ENCODE results near the gene TNN.

TNN gene

DNA sequence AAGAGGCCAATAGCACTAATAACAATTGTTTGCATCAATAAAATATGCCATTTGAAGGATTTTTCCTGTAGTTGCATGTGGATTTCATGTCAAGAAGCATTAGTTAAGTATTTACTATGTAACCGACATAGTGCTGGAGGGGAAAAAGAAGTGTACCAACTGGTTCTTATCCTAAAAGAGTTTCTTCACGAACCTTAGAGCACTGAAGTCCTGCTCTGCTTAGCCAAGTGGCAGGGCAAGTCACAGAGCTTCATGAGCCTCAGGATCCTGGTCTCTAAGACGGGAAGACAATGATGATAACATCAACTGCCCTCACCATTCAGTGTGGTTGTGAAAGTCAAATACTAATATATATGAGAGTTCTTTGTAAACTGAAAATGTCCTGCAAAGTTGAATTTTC, 110.8 kb downstream of the TNN start:
- DNase-seq = no peak

DNA sequence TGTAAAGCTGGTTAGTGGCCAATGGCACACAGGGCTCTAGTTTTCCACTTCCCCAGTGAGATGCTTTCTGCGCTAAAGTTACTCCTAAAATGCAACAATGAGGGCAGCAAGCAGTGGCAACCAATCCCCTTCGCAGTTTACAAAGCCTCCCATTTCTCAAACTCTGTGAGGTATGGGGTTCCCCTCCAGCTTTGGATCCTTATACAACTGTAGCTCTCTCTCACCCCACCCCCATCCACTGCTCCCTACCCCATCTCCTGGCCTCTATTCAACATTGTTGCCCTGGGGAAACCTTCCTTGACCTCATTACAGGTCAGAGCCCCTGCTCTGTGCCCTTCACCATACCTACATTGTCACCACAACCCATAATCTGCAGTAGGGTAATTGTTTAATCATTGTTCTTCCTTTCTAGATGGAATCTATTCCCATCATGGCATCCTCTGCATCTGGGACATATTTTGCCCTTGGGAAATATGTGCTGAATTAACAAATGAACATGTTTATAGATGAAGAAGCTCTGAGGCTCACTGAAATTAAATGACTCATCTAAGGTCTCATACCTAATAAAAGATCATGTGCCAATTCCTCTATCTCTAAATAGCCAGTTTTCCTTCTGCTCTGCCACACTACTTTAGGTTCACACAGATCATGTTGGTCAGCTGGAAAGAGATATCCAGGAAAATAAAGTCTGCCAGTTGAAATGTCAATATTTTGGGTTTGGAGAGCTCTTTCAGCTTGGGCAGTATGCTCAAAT, 112.4 kb downstream of the TNN start:
- no peak for DNase-seq

DNA sequence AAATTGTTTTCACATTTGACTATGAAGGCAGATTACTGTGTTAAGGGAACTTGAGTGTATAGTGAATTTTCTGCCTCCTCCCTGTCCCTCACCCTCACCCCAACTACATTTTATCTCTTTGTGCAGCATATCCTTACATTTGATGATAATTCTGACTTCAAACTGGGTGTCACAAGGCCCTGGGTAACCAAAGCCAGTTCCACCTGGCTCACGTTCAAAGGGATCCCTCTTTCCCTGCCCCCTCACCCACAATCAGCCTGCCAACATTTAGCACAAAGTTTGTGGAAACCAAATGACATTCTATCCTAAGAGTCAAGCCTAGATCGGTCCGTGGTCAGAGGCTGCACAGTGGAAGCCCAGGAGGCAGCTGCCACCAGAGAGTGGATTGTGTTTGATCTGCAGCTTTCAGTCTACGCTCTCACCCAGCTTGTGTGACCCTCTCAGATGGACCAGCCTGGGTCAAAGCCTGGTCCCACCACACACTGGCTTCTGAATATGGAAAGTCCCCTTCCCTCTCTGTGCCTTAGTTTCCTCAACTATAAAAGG, 114.6 kb downstream of the TNN start:
- no peak for DNase-seq

DNA sequence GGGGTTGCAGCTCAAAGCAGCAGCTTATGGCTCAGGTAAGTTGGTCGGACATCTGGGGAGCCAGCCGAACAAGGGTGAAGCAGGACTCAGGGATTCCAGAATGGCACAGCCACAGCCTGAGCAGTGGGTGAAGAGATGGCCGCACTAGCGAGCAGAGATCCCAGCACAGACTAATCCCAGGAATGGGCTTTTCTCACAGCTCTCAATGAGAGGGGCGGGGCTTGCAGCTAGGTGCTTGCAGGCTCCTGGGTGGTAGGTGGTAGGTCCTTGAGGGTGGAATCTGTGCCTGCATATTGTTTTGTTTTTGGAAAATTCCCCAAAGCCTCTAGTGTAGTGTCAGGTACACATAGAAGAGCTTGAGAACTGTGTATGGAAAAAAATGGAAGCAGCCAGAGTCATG, 116.0 kb downstream of the TNN start:
- no peak for DNase-seq

DNA sequence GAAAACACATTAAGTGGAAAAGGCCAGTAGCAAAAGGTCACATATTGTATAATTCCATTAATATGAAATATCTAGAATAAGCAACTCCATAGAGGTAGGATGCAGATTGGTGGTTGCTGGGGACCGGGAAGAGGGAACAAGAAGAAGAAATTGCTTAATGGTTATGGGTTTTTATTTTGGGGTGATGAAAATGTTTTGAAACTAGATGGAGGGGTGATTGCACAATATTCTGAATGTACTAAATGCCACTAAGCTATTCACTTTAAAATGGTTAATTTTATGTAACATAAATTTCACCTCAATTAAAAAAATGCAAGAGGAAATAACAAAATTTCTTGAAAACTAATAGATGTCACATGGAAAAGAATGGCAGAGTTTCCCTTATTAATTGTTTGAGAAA, 118.3 kb downstream of the TNN start:
- DNase-seq = no peak

DNA sequence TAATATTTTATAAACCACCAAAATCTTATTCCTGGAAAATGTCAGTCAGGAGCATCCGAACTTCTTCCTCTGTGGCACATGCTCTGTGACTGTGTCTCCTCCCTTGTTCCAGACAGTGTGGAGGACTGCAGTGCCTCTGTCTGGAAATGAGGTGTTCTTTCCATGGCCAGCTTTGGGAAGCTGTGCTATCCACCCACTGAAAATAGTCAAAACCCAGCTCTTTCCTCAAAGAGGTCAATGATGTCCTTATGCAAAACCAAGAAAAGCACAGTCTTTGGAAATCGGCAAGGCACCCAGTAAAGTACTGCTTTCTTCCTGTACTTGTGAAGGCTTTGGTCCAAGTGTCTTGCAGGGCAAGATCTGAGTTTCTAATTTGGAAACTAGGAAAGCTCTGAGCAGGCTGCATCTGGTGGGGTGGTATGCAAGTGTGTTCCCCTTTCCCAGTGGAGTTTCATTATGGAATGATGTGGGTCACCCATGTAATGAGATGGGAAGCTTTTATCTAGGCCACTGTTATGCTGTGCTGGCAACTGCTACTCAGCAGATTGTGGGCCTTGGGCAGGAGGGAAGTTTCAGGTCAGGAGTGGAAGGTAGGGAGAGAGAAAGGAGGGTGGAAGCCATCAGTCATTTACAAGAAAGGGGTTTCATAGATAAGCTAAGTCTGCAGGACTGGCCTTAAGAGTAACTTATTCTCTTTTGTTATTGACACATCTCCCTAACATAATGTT, 119.0 kb downstream of the TNN start:
- DNase-seq = no peak

DNA sequence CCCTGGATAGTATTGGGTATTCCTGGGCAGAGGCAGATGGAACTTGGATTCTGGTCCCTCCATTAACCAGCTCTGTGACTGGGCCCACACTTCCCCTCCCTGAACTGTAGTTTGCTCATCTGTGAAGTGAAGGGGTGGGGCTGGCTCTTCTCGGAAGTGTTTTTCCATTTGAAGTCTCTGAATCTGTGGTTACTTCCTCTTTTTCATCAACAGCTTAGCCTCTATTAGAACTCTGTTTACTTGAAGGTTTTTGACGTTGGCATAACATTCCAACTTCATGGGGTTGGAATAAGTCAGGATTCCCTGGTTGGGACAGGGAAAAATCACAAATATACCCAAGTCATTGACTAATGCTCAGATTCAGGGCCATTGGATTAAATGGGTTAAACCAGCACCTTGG, 121.3 kb downstream of the TNN start:
- DNase-seq = peak; percentile 61

DNA sequence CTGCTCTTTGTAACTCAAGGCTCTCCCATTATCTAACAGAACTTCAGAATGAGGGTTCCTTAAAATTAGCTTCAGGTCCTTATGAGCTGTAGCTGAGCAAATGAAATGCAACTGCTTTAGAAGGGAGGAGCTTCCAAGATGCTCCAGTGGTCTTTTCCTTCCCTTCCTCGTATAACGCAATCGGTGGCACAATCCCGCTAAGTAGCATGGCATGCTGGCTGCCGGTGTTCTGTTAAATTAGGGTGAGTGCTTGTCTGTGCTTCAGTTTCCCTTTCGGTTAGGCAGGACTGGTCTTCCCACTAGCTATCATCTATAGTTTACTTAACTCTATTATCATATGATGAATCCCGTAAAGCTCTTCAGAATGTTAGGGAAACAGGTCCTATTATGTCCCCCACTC, 124.0 kb downstream of the TNN start:
- DNase-seq = peak; percentile 52

DNA sequence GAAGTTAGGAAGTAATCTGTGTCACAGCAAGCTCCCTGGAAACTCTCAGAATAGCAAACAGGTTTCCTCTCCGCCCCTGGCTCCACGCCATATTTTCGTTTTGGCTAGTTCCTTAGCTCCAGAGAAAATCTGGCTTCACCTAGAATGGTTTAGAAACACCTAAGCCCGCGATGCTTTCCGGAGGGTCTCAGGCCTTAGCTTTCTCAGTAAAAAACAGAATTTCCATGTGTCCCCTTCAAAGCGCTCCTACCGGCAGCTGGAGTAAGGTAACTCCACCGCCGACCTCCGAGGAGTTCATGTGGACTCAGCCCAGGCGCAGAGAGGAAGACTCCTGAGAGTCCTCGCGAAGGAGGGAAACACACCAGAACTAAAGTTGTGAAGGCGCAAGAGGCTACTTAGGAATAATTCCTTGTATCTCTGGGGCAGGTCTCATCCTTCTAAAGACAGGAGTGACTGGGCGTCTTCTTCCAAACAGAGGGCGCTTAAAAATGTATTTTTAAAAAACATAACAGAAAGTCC, 124.5 kb downstream of the TNN start:
- peak; percentile 34 for DNase-seq

DNA sequence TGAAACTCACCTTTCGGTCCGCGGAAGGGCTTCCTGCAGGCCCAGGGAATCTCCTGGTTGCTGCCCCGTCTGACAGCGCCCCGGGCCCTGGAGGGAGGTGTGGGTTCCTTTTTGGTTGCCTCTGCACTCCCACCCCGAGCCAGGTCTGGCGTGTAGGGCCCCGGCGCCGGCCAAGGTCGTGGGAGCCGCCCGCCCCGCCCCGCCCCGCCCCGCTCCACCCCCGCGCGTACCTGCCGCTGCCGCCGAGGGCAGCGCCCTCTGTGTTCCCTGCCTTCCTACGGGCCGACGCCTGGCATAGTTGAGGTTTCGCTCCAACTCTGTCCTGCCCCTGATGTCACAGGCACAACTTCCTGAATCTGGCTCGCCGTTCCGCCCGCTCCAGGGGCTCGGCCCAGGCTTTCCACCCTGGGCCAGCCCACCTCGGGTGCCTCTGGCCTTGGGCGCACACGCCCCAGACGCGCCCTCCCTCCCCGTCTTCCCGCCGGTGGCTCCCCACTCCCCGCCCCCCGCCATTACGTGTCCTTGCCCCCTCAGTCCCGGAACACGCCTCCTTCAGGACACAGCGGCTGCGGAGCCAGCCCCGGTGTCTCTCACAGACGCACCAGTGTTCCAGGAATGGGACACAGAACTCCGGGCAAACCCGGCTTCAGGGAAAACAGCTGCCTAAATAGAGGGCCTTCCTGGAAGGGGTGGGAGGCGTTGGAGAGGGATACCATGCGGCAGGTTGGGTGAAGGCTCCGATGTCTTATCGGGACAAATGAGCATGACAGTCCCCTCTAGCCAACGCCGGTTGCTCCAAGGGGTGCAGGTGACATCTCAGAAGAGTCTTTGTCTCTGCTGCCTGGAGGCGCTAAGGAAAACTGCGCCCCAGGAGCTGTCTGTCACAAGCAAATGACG, 125.2 kb downstream of the TNN start, which contains the start of gene KIAA0040:
Gene KIAA0040, minus strand, starts transcription at position 147 of the 897 bp plus-strand sequence. CDS start 31,763 bp downstream, outside the sequence.
- peak; percentile 43 for DNase-seq

DNA sequence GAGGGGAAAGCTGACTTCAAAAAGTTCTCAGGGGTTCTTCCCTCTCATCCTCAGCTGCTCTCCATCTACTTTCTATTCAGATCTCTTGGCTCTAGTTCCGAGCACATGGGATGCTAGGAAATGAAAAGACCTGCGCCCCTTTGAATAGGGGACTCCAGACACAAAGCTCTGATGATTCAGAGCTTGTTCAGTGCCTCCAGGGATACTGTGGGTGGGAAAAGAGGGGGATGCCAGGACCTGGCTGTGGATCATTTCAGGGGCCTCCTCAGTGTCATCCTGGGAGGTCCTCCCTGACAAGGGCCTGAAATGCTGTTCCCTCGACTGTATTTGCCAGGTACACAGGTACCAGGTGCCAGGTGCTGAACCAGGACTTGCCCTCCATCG, 125.9 kb downstream of the TNN start:
- no peak for DNase-seq

DNA sequence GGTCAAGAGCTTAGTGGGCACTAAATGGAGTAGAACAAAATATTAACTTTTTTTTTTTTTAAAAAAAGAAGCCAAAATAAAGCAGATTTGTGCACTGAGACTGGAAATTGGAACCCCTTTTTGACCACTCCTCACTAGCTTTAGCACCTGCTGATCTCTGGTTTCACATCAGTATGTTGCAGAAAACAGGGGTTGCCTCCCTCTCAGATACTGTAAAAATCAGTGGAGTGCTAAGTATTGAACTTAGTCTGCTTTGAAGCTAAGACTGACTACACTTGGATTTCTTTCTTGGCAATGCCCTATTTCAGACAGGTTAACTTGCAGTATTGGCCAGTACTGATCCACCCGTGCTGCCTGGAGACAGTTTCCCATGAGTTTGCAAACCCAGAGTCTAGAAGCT, 127.6 kb downstream of the TNN start:
- no peak for DNase-seq

DNA sequence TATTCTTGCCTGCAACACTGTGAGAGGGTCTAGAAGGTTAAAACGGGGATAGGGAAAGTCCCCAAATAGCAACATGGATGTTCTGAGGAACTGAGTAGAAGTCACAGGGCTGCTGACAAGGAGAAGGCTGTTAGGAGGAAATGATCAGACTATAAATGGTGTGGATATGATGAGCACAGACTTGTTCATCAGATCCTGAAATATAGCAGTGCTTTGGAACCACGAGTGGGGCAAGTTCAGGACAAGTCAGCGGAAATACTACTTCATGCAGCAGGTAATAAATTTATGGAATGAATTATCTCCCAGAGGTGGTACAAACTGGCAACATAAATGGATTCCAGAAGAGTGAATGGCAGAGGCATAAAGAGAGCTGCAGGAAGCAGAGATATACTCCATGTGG, 128.2 kb downstream of the TNN start:
- no peak for DNase-seq

DNA sequence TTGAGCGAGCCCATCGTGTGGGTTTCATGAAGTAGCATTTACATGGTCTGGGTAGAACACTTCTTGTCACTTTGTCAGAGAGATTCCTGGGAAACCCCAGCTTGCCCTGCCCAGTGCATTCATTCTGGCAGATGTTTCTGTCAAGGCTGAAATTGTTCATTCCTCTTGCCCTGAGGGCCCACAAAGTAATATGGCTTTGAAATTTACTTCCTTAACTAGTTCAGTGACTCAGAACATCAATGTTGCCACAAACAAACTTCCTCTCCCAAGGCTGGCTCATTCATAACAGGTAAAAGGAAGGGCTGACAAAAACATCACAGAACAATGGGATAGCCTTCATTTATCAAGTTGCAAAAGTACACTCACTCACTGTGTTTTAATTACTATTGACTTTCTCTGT, 129.9 kb downstream of the TNN start:
- DNase-seq = no peak

Measured in central memory CD4-positive, alpha-beta T cell (primary cell).